ENCODE results near the gene SULT1B1.

The SULT1B1 gene

DNA sequence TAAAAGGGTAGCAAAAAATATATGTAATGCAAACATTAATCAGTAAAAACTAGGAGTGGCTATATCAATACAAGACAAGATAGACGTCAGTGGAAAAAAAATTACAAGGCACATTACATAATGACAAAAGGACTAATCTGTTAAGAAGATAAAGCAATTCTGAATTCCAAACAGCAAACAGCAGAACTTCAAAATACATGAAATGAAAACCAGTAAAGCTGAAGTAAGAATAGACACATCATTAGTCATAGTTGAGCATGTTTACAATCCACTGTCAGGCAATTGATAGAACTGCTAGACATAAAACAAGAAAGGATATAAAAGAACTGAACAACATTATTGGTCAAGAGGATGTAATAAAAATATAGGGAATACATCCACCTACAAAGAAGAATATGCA lies 12.2 kb downstream of the SULT1B1 start:
- DNase-seq, result no peak

DNA sequence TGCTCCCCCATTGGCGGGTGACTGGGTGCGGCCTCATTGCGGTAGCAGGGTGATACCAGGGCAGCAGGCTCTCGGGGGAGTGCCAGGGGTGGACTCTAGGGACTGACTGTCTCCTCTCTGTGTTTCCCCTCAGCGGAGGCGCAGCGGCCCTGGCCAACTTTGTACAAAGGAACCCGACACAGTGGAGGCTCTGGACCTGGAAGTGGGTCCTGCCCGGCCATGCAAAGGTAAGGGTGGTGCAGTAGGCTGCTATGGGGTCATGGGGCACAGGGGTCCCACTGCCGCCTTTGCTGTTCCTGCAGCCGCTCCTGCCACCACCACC lies 16.3 kb downstream of the SULT1B1 start:
- DNase-seq, result no peak

DNA sequence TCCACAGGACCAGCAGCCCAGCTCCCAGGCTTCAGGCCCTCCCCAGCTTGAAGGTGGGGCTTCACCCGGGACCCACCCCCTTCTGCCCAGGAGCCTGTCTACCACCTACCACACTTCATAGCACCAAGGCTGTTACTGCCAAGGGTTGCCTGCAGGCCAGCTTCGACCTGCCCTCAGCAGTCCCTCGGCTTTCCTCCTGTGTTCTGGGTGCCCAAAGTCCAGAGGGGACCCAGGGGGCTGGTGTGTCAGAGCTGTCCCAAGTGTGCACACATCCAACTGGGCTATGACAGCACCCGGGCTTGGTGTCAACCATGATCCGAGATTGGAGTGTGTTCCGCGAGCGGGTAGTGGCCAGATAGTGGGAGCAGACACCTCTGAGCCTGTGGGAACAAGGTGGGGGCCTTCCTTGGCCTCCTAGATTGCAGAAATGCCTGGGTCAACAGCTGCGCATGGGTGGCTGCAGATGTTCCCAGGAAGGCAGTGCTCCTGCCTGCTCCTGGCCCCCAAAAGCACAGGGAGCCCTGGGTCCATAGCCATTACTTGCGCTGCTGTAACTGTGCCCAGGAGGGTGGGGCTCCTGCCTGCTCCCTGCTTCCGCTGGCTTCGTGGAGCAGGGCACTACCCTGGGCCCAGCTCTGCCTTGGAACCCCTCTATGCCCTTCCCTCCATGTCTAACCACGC lies 16.8 kb downstream of the SULT1B1 start:
- DNase-seq, result no peak

DNA sequence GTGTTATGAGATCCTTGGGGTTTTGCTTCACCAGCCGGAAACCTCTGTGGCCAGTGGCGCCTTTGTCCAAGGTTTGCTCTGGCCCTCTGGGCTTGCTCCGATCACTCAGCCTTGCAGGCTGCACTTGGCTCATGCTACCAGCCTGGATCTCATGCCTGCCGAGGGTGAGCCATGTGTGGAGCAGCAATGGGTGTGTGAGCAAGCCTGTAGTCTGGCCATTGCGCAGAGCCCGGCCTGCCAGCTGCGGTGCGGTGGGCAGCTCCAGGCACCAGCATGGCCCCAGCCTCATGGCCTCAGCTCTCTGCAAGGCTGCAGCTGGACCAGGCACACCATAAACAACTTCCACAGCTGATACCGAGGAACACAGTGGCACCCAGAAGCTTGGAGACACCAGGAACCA lies 17.8 kb downstream of the SULT1B1 start:
- DNase-seq, result no peak

DNA sequence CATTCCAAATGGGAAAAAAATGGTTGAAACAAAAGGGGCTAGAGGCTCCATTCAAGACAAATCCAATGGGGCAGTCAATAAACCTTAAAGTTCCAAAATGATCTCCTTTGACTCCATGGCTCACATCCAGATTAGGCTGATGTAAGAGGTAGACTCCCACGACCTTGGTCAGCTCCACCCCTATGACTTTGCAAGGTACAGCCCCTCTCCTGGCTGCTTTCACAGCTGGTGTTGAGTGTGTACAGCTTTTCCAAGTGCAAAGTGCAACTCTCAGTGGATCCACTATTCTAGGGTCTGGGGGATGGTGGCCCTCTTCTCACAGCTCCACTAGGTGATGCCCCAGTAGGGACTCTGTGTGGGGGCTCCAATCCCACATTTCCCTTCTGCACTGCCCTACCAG lies 21.5 kb downstream of the SULT1B1 start:
- DNase-seq, result no peak

DNA sequence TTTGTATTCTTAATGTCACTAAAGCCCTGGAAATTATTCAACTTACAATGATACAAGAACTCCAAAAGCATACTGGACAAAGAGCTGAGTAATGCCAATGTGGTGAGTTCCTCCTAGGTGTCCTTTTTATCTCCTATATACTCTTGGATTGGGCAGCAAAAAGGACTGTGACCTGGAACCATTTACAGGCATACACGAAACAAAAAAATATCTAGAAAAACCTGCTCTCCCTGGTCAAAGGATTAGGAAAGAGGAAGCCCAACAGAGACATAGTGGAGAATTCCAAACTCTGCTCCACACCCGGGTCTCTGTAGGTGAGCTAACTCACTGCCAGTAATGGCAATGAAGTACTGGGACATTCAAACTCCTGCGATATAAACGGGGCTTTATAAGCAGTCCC lies 25.3 kb downstream of the SULT1B1 start:
- DNase-seq, result no peak

DNA sequence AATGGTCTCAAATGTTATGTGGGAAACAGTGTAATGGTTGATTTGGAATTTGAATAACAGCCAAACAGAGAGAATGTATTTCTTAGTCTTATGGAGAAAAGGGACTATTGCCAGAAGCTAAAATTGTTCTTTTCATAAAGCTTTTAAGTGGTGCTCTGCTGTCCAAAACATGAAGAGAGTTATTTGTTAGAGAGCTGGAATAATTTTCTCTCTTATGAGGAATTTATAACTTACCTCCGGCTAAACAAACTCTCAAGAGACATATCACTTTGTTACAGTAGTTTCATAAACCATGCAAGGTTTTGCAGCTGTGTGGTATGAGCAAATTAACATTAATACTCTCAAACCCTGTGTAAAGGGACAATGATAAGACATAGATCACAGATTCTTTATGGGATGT lies 28.6 kb downstream of the SULT1B1 start:
- no peak for DNase-seq

DNA sequence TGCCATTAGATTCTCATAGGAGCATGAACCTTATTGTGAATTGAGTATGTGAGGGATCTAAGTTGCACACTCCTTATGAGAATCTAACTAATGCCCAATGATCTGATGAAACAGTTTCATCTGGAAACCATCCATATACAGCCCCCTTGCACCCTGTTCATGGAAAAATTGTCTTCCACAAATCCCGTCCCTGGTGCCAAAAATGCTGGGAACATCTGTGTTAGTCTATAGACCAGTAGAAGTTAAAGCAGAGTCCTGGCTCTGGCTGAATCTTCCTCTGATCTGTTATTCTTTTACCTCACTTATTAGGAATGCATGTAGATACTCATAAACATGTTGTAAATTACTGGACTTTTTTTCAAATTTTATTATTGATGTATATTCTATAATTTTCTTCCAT lies 29.2 kb downstream of the SULT1B1 start:
- DNase-seq, result no peak

DNA sequence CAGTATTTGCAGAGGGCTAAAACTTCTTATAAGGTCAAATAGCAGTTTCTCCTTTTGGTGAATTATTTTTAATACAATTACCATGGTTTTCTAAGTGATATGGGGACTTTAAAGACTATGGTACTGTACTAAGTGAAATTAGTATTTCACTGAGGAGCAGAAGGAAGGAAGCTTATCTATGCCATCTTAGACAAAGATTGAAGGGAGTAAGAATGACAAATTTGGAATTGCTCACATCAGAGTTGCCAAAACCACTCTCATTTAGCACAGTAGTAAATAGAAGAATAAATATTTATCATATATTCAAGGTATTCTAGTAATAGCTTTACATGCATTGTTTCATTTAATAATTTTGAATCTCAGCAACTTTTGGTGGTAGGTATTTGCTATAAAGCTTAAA lies 30.4 kb downstream of the SULT1B1 start:
- no peak for DNase-seq

DNA sequence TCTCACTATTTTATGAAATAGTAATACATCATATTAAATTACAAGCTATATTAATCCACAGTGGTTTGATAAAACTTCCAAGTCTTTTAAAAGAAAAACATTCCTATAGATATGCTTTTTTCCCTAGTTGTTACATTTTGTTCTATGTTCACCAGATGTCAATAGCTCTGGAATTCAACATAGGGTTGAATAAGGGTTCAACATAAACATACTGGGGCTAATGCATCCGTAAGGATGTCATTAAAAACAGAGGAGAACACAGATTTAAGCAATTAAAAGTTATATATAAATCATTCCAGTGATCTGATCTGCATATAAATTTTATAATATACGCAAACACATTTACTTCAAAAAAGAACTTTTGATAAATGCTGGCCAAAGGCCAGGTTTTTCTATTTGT lies 32.5 kb downstream of the SULT1B1 start:
- DNase-seq, result no peak

DNA sequence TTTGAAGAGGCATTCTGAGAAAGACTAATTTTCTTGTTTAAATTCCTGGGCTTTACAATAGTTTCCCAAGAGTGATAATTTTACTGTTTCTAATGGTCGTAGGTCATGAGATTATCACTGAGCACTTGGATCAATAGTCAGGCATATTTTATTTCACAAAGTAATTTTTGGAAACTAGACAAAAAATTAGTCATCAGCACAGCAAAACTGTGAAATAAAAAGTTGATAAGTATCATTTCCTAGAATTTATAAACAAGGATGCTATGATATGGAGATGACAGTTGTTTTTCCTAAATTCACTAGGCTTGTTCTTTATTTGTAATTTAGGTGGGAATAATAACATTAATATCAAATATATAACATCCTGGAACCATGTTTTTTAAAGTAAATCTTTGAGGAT lies 33.0 kb downstream of the SULT1B1 start:
- DNase-seq, result no peak

DNA sequence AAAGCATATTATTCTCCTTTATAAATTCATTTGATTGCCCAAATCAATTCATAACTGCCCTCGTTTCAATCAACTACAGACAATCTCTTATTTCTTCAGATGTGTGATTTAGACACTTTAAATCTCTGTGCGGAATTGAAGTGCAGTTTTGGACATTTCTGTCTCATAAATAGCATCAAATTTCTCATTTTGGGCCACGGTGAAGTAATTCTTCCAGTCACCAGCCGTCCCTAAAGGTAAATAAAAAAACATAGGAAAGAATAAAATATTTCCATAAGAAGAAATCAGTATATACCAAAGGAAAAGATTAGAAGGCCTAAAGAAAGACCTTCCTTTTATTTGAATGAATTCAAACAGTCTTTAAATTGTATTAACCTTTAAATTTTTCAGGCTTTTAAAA lies 33.4 kb downstream of the SULT1B1 start:
- DNase-seq, result no peak

DNA sequence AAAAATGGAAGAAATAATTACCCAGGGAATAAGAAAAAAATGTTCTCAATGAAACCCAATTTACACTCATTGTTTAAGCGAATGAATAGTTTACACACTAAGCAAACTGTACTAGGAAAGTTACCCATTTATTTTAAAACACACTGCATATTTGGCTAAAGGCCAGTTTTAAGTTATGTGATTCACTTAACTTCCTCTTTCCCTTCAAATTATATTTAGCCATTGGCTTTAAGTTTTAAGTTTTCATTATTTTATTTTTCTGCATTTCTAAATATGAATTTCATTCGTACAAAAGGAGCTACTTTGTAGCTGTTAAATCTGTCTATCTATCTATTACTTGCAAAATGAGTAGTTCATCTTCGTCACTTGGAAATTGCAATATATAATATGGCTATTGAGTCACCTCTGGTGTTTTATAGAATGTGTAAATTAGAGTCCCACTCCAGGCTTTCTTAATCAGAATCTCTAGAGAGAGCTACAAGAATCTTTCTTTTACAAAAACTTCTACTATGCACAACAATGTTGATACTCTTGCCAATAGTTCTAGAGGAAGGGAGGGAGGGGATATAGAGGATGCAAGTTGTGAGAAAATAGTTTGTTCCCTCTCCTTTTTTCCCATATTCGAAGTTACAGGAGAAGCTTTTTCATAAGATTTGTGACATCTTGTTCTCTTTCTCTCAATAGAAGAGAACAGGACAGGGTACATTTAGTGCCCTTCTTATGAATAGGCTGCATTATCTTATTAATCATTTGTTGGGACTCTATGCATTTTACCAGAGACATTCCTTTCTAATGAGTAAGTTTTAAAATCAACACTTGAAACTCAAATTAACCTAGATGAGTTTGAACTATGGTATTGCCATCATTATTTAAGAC lies 41.8 kb downstream of the SULT1B1 start:
- peak; percentile 73 for DNase-seq

DNA sequence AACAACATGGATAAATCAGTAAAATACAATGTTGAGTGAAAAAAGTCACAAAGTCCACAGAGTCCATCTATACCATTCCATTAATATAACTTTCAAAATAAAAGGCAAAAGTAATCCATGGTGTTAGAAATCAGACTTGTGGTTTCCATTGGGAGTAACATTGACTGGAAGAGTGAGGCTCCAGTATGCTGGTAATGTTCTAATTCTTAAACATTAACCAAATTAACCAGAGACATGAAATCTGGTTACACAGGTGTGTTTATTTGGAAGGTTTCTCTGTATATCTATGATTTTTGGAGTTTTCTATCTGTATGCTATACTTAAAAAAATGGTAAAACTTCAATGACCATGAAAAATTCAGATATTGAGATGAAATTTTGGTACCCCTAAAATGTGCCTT lies 42.6 kb downstream of the SULT1B1 start:
- no peak for DNase-seq

DNA sequence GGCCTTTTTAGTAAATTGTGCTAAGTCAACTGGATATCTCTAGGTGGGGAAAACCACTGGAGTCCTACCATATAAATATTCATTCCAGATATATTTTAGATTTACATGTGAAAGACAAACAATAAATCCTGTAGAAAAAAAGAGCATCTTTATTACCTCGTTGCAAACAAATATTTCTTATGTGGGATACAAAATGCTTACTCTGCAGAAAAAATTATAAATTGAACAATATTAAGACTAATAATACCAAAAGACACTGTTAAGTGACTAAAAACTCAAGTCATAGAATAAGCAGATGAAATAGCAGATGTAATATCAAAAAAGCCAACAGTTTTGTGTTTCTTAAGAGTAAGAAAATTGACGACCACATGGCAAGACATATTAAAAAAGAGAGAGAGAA lies 43.8 kb downstream of the SULT1B1 start:
- DNase-seq, result no peak

DNA sequence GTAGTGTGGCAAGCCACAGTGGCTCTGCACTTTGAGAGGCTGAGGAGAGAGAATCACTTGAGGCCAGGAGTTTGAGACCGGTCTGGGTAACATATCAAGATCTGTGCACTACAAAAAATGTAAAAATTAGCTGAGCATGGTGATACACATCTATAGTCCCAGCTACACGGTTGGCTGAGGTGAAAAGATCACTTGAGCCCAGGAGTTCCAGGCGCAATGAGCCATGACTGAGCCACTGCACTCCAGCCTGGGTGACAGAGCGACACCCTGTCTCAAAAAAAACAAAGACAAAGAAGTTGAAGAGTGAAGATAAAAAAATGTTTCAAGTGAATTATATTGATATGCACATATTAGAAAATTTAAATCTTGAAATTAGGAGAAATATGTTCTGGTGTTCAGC lies 46.3 kb downstream of the SULT1B1 start:
- no peak for DNase-seq

DNA sequence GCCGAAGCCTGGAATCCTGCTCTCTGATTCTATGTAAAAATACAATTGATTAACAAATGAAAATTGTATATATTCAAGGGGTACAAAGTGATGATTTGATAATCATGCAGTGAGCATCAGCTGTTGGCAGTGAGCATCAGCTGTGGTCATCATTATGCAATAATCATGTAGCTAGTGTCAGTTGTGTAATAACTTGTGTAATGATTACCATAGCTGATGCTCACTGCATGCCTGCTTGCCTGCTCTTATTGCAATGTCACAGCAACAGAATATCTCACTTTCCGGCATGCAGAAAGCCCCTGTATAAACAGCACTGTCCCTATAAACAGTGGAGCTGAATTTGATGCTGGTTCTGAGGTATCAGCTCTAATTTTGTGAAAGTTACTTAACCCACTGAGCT lies 46.8 kb downstream of the SULT1B1 start:
- DNase-seq, result peak; percentile 68

DNA sequence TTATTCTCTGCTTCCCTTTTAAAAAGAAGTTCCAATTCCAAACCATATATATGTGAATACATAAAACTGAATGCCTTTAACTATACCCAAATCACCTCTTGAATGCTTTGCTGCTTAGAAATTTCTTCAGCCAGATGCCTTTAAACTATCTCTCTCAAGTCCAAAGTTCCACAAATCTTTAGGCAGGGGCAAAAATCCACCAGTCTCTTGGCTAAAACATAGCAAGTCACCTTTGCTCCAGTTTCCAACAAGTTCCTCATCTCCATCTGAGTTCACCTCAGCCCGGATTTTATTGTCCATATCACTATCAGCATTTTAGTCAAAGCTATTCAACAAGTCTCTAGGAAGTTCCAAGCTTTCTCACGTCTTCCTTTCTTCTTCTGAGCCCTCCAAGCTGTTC lies 49.8 kb downstream of the SULT1B1 start:
- DNase-seq, result no peak

DNA sequence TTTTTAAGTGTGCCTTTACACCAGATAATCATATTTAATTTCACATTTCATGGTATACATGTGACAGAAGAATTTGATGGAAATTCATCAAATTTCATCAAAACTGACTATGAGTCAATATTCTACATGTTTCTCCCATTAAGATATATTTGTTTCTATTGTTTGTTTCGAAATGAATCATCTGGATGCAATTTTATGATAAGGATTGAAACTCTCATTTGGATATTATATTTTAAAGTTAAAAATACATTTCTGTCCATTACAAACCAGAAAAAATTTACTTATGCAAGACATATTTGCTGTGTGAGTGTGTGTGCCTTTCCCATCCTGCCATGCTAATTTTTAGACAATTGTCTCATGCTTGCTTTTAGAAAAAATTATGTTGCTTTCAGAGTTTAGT lies 52.2 kb downstream of the SULT1B1 start:
- no peak for DNase-seq

DNA sequence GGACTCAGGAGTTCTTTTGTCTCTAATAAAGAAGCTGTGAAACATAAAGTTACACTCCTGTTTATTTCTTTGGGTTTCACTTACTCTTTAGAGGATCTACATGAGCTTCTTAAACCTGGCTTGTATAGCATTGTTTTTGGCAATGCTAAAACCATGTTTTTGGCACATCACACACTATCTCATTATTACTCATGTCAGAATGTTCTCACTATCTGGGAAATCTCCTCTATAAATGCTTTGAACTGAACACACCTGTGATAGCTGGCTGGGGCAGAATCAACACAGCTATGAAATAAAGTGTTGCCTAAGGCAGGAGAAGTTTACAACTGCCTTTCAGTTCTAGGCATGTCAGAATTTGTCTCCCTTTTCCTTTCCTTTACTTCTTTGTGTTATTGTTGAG lies 52.6 kb downstream of the SULT1B1 start:
- DNase-seq, result no peak

DNA sequence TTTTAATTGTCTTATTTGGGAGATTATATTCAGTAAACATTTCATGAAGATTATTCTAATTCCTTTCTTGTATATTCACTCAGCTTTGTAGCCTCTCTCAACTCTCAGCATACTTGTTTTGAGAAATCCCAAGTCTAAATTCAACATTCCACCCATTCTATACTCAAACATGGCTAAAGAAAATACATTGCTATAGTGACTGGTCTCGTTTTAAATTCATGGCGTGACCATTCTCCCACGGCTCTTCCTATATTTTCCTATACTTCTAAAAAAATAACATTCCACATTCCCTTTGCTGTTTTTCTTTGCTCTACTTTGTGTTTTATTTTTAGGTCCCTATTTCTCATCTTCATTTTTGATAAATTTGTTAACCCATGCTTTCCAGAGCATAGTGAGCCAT lies 58.2 kb downstream of the SULT1B1 start:
- DNase-seq, result no peak

DNA sequence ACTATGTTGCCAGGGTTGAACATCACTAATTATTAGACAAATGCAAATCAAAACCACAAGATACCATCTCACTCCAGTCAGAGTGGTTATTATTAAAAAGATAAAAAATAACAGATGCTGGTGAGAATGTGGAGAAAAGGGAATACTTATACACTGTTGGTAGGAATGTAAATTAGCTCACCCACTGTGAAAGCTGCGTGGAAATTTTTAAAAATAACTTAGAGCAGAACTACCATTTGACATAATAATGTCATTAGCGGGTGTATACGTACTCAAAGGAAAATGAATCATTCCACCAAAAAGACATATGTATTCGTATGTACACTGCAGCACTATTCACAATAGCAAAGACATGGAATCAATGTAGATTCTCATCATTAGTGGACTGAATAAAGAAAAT lies 58.7 kb downstream of the SULT1B1 start:
- DNase-seq, result no peak

DNA sequence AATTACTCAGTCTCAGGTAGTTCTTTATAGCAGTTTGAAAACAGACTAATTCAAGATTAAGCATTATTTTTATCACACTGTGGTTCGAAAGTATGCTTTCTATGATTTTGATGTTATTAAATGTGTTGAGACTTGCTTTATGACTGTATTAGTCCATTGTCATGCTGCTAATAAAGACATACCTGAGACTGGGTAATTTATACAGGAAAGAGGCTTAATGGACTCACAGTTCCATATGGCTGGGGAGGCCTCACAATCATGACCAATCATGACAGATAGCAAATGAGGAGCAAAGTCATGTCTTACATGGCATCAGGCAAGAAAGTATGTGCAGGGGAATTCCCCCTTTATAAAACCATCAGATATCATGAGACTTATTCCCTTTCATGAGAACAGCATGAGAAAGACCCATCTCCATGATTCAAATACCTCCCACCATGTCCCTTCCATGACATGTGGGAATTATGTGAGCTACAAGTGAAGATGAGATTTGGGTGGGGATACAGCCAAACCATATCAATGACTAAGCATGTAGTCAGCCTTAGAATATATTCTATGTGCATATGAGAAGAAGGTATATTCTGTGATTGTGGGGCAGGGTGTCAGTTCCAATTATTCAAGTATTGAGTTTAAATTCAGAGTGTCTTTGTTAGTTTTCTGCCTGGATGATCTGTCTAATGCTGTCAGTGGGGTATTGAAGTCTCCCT lies 62.7 kb downstream of the SULT1B1 start:
- no peak for DNase-seq

DNA sequence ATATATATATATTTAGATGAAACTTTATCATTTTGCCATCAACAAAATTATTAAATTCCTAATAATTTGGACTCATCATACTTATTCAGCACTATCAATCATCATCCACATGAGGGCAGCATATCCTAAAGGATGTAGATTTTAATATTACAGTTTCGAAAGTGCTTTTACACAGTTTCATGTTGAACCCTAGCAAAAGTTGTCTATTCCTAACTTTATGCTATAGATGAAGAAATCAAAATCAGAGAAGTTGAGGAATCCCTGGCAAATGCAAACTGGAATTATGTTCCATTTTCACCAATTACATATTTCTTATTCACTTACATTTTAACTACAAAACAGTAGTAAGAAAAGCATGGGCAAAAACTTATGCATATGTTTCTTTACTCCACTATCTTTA lies 70.8 kb downstream of the SULT1B1 start:
- DNase-seq, result peak; percentile 74

Measured in hematopoietic multipotent progenitor cell treated with erythropoietin and hydrocortisone succinate and interleukin-3 and kit ligand, for 4 days (in vitro differentiated cells).